ENCODE results near the gene MMP7. TPM values are rescaled to one million over a fixed set of nuclear protein-coding genes. Genes with fewer than 3 reads are reported as not detected.
A peak's percentile ranks its signal among the peaks of the same experiment; 100 is the strongest.

MMP7 gene
- total and polyA plus RNA-seq, 2 experiments from 2014 or later: 2.8 to 5.0 TPM

DNA sequence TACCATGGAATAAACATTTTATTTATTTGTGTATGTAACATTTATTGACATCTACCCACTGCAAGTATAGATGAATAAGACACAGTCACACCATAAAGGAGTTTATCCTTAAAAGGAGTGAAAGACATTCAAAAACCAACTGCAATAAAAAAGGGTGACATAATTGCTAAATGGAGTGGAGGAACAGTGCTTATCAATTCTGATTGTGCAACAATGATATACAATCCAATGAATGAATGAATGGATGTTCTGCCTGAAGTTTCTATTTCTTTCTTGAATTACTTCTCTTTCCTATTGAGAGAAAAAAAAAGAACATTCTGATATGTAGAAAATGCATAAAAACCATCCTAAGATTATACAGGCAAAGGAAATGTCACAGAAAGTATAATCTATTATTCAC lies 10.0 kb downstream of the MMP7 start:
- TF ChIP-seq CTCF (IDR thresholded peaks at IDR 0.05; ENCODE audit: poor library complexity) (no peak), EZH2 (IDR thresholded peaks at IDR 0.05; ENCODE audit: borderline replicate concordance) (no peak)
- H3K9me2 ChIP-seq (replicated peaks; ENCODE audit: insufficient read depth): no peaks in the 10 kb centered on the region
- no peak for DNase-seq (ENCODE audit: low spot score)
- H3K4me1 ChIP-seq (ENCODE audit: insufficient read depth): no peaks in the 10 kb centered on the region
- H2AFZ ChIP-seq: no peak overlapping the region
- H3K9me3 ChIP-seq (ENCODE audit: low read depth): no peaks in the 10 kb centered on the region
- no peak overlapping the region for H3K4me2 ChIP-seq
- H3K79me2 ChIP-seq: no peaks in the 10 kb centered on the region
- H3K36me3 ChIP-seq (replicated peaks; ENCODE audit: insufficient read depth, low read depth): no peaks in the 10 kb centered on the region
- H3K4me3 ChIP-seq: no peak overlapping the region
- H3K27ac ChIP-seq: no peak overlapping the region
- H4K20me1 ChIP-seq (ENCODE audit: insufficient read depth, poor library complexity, severe bottlenecking): no peaks in the 10 kb centered on the region
- no peaks in the 10 kb centered on the region for H3K27me3 ChIP-seq

DNA sequence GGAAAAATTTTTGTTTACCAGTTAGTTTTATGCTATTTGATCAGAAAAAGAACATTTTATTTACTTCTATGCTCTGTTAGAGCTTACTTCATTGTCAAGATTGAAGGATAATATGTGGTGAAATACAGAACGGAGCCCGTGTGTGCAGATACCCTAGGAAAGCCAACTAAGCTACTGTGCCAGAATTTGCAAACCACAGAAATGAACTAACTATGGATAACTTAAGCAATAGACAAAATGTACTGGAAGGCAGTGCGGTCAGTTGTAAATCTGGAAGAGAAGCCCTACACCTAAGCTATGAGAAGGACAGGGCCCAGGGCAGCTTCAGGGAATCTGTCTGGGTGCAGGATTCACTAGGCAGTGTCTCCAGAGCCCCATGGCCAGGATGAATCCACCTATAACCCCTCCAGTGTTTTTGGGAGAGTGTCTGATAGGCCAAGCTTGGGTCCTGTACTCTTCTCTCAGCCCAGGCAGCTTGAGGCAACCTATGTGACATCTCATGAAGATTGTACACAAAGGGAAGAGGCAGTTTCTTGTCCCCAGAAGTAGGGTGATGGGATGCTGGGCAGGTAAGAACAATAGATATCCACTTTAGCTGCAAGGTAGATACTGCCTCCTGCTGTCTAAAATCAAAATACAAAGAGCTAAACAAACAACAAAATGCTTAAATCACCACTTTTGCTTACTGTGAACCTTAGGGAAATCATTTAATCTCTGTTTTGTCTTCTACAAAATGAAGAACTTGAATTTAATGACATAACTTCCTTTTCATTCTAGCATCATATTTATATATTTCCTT lies 12.1 kb downstream of the MMP7 start:
- no peak for DNase-seq (ENCODE audit: low spot score)
- Histone ChIP-seq H3K36me3 (replicated peaks; ENCODE audit: insufficient read depth, low read depth) (no peaks in the 10 kb centered on the region), H3K79me2 (no peaks in the 10 kb centered on the region), H3K27ac (no peak overlapping the region), H3K9me2 (replicated peaks; ENCODE audit: insufficient read depth) (no peaks in the 10 kb centered on the region), H2AFZ (no peak overlapping the region), H4K20me1 (ENCODE audit: insufficient read depth, poor library complexity, severe bottlenecking) (no peaks in the 10 kb centered on the region), H3K4me2 (no peak overlapping the region), H3K9me3 (ENCODE audit: low read depth) (no peaks in the 10 kb centered on the region), H3K4me3 (no peak overlapping the region), H3K27me3 (no peaks in the 10 kb centered on the region), H3K4me1 (ENCODE audit: insufficient read depth) (no peaks in the 10 kb centered on the region)
- 89% methylated on average over 3 of the region's 3 CpGs for WGBS (ENCODE audit: low lambda C conversion rate, missing lambda C conversion rate)
- TF ChIP-seq EZH2phosphoT487 (IDR thresholded peaks at IDR 0.05; ENCODE audit: low read depth, severe bottlenecking, unreplicated experiment) (no peak), CTCF (IDR thresholded peaks at IDR 0.05; ENCODE audit: poor library complexity) (peak; percentile 16)

GRCh38 chr11:102517670-102518069 lies 12.9 kb downstream of the MMP7 start:
- Histone ChIP-seq H3K36me3 (replicated peaks; ENCODE audit: insufficient read depth, low read depth) (no peaks in the 10 kb centered on the region), H3K79me2 (no peaks in the 10 kb centered on the region), H4K20me1 (ENCODE audit: insufficient read depth, poor library complexity, severe bottlenecking) (no peaks in the 10 kb centered on the region), H2AFZ (no peak overlapping the region), H3K4me3 (no peak overlapping the region), H3K9me3 (ENCODE audit: low read depth) (no peaks in the 10 kb centered on the region), H3K9me2 (replicated peaks; ENCODE audit: insufficient read depth) (no peaks in the 10 kb centered on the region), H3K4me1 (ENCODE audit: insufficient read depth) (no peaks in the 10 kb centered on the region), H3K27ac (no peak overlapping the region), H3K4me2 (no peak overlapping the region), H3K27me3 (no peaks in the 10 kb centered on the region)
- TF ChIP-seq CTCF (IDR thresholded peaks at IDR 0.05; ENCODE audit: poor library complexity) (no peak), EZH2 (IDR thresholded peaks at IDR 0.05; ENCODE audit: borderline replicate concordance) (no peak), EZH2phosphoT487 (IDR thresholded peaks at IDR 0.05; ENCODE audit: low read depth, severe bottlenecking, unreplicated experiment) (no peak)
- WGBS (ENCODE audit: low lambda C conversion rate, missing lambda C conversion rate): 96% methylated on average over 3 of the region's 3 CpGs
- no peak for DNase-seq (ENCODE audit: low spot score)

Measured in hepatocyte (in vitro differentiated cells).